Measurements from ENCODE around the gene MBP. TPM values are rescaled to one million over a fixed set of nuclear protein-coding genes. Genes with fewer than 3 reads are reported as not detected.
A peak's percentile ranks its signal among the peaks of the same experiment; 100 is the strongest.

Gene MBP
- total RNA-seq, 4 donors from 2014 or later = 40.9 to 67.7 (median 51.8) TPM

DNA sequence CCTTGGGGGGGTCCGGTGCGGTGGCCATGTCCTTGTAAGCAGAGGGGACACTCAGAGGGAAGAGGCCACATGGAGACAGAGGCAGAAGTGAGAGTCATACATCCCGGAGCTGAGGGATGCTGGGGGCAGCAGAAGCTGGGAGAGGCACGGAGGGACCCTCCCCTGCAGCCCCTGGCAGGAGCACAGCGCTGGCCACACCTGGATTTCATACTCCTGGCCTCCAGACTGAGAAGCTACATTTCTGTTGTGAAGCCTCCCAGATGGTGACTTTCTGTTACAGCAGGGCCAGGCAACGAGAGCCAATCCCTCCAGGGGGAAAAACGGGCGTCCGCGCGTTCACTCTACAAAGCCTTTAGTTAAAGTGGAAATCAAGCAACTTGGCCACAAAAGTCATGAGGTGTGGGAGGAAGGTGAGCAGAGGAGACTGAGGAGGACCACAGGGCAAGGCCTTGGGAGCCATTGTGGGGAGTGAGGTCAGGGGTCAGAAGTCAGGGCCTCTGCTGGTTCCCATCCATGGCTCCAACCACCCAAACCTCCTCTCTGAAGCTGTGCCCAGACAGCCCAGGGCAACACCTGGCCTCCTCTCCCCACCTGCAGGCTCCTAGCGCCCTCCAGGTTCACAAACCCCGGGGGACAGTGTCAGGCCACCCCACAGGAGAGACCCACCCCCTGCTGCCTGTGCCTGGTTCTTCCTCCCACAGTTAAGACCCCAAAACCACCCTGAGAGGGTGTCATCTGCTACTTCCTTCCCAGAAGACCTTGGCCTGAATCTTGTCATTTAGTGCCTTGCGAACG is 4.5 kb upstream of the MBP start:
- no peaks in the 10 kb centered on the region for H3K27me3 ChIP-seq
- peak in 1 of 3 donors; percentile 28 for DNase-seq

DNA sequence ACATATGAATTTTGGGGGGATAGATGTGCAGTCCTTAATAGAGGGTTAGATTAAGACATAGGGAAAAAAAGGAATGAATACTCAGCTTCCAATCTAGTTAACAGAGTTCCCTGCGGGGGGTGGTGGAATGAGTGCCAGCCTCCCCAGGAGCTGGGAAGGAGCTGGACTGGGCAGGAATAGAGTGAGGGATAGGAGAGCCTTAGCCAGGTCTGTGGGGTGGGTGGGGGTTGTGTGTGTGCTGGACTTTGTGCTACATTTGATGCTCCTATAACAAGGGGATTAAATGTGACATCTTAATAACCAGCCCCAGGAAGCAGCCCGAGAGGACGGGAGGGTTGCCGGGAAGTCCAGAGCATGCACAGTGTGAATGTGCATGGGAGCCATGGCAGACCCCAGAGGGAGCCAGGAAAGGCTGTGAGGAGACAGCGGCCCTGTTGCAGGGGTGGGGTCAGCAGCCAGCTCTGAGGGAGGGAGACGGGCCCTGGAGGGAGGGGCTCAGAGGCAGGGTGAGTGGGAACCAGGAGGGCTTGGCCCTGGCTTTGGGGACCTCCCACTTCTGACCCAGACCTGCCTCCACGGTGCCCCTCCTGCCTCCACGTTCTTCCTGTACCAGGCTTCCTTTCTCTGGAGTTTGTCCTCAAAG is 3.6 kb upstream of the MBP start:
- no peak for TF ChIP-seq POLR2A (IDR thresholded peaks at IDR 0.05)
- TF ChIP-seq, protein P1, sequence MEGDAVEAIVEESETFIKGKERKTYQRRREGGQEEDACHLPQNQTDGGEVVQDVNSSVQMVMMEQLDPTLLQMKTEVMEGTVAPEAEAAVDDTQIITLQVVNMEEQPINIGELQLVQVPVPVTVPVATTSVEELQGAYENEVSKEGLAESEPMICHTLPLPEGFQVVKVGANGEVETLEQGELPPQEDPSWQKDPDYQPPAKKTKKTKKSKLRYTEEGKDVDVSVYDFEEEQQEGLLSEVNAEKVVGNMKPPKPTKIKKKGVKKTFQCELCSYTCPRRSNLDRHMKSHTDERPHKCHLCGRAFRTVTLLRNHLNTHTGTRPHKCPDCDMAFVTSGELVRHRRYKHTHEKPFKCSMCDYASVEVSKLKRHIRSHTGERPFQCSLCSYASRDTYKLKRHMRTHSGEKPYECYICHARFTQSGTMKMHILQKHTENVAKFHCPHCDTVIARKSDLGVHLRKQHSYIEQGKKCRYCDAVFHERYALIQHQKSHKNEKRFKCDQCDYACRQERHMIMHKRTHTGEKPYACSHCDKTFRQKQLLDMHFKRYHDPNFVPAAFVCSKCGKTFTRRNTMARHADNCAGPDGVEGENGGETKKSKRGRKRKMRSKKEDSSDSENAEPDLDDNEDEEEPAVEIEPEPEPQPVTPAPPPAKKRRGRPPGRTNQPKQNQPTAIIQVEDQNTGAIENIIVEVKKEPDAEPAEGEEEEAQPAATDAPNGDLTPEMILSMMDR (IDR thresholded peaks at IDR 0.05) = no peak

More for the DNA sequence above, 4.5 kb upstream of the MBP start:
- Histone ChIP-seq H3K4me3 (no peak overlapping the region), H3K9me3 (no peaks in the 10 kb centered on the region), H3K4me1 (peaks cover 0 to 18% (median 7%) of the 10 kb centered on the region in 4 donors), H3K36me3 (no peaks in the 10 kb centered on the region), H3K27ac (no peak overlapping the region)
- no peak for TF ChIP-seq POLR2A (IDR thresholded peaks at IDR 0.05)
- TF ChIP-seq, protein P1 (IDR thresholded peaks at IDR 0.05) = no peak

DNA sequence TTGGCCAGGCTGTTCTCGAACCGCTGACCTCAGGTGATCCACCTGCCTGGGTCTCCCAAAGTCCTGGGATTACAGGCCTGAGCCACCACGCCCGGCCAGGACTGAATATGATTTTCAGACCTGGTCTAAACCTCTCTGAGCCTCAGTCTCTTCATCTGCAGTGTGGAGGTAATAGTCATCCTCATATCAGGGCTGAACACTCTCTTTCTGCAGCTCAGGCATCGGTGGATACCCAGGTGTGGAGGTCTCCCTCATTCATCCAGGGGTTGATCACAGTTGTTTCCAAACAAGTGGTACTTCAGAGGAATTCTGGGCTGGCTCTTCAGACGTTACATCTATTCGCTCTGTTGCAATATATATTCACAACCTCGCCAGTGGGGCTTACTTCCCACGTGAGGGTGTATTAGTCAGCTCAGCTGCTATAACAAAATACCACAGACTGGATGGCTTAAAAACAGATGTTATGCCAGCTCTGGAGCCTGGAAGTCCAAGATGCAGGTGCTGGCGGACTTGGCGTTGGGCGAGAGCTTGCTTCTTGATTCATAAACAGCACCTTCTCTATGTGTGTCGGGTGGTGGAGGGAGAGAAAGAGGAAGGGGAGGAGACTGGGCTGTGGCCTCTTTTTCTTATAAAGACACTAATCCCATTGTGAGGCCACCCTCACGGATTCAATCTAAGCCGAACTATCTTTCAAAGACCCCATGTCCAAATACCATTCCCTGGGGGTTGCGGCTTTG is 2.9 kb upstream of the MBP start:
- peak in 1 of 3 donors; percentile 15 for DNase-seq
- Histone ChIP-seq H3K27me3 (no peaks in the 10 kb centered on the region), H3K4me1 (peaks cover 0 to 19% (median 7%) of the 10 kb centered on the region in 4 donors), H3K4me3 (no peak overlapping the region), H3K9me3 (no peaks in the 10 kb centered on the region), H3K27ac (no peak overlapping the region), H3K36me3 (no peaks in the 10 kb centered on the region)
- TF ChIP-seq, protein P1 (IDR thresholded peaks at IDR 0.05) = no peak
- TF ChIP-seq POLR2A (IDR thresholded peaks at IDR 0.05) = no peak

More for the DNA sequence above, 3.6 kb upstream of the MBP start:
- H3K27me3 ChIP-seq = no peaks in the 10 kb centered on the region
- no peak overlapping the region for H3K4me3 ChIP-seq
- no peak overlapping the region for H3K27ac ChIP-seq
- peak in 1 of 3 donors; percentile 29 for DNase-seq
- peaks cover 0 to 18% (median 7%) of the 10 kb centered on the region in 4 donors for H3K4me1 ChIP-seq
- no peaks in the 10 kb centered on the region for H3K9me3 ChIP-seq
- no peaks in the 10 kb centered on the region for H3K36me3 ChIP-seq

DNA sequence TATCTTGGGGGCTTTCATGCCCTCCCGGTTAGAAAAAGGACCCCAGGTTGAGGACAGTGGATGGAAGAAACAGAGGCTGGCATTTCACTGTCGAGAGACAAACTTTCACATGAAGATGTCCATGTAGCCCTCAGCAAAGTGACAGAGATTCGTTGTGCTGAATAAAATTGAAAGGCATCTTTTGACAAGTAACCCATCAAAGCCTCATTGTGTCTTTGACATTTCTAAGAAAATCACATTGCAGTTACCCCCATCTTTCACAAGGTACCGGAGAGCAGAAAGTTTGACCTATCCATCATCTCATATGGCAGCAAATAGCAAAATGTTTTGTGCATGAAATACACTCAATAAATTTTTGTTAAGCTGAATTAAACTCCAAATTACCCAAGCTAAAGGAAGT is 2.0 kb upstream of the MBP start:
- no peak for DNase-seq
- Histone ChIP-seq H3K27ac (peak overlapping the region in 1 of 4 donors; percentile 99), H3K27me3 (no peaks in the 10 kb centered on the region), H3K9me3 (no peaks in the 10 kb centered on the region), H3K4me3 (no peak overlapping the region), H3K36me3 (no peaks in the 10 kb centered on the region), H3K4me1 (peaks cover 0 to 28% (median 7%) of the 10 kb centered on the region in 4 donors)
- TF ChIP-seq POLR2A (IDR thresholded peaks at IDR 0.05) = no peak
- TF ChIP-seq, protein P1 (IDR thresholded peaks at IDR 0.05) = no peak

DNA sequence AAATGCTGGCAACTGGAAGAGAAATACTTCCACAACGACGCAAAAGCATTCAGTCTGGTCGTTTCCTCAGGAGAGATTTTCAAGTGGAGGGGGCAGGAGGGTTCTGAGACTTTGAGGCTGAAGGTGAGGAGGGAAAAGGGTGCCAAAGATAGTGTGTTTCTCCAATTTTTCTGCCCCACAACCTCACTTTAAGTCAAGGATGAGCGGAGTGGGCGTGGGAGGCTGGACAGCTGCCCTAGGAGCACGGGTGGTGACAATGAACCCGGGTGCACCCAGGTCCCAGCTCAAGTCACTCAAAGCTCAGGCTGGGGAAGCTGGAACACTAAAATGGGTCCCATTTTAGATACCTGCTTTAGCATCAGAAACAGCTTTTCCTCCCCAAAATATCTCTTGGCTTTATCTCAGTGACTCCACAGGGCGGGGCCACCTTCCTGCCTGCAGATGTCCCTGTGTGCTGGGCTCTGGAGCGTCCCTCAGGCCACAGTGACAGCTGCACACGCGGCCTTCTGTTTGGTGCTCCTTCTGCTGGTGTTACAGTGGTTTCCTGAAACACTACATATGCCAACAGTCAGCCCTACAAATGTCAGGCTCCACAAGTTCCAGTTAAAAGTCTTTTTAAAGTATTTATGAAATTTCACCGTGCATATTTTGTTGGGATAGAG is 1.4 kb upstream of the MBP start:
- Histone ChIP-seq H3K27ac (peak overlapping the region; percentile 96 to 99 (median 98)), H3K36me3 (no peaks in the 10 kb centered on the region), H3K4me1 (peaks cover 0 to 35% (median 10%) of the 10 kb centered on the region in 4 donors), H3K9me3 (no peaks in the 10 kb centered on the region), H3K27me3 (no peaks in the 10 kb centered on the region), H3K4me3 (peak overlapping the region in 1 of 4 donors; percentile 97)
- TF ChIP-seq POLR2A (IDR thresholded peaks at IDR 0.05) = no peak
- TF ChIP-seq, protein P1 (IDR thresholded peaks at IDR 0.05) = peak in 2 of 6 experiments; percentile 21 to 27
- DNase-seq = peak; percentile 64 to 83 (median 75)
